ENCODE data around the gene PRKCA.
"Not testable (repeated sequence)": the region's sequence is repeated elsewhere in the genome, so short reads cannot be mapped to it uniquely, and the experiment has no call there.

PRKCA gene

DNA sequence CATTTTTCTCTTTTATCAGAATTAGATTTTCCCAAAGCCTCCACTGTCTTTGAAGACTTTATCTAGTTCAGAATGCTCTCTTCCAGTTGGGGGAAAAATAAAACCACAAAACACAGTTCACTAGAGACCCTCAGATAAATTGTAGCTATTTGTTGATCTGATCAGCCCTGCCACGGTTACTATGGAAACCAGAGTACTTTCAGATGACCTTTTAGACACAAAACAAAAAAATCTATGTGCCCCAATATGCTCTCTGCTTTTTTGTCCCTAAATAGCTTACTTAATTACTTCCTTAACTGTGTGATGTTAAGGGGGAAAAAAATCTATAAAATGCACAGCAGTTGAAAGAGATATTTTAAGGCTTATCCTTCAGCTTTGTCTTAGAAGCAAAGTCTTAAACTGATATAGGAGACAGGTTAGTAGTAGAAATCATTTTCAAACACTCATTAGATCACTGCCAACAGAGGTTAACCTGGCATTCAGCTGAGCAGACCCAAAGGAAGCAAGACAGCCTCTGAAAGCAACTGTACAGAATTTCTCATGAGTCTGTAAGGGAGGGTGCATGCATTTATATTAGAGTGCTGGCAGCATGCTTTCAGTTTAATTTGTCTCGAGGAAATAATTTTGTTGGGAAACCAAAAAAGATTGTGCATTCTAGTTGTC is 402.6 kb downstream of the PRKCA start:
- H3K4me3 ChIP-seq (ENCODE audit: low read length) = no peak overlapping the region
- DNase-seq (ENCODE audit: low read depth) = no peak
- TF ChIP-seq, protein P1, sequence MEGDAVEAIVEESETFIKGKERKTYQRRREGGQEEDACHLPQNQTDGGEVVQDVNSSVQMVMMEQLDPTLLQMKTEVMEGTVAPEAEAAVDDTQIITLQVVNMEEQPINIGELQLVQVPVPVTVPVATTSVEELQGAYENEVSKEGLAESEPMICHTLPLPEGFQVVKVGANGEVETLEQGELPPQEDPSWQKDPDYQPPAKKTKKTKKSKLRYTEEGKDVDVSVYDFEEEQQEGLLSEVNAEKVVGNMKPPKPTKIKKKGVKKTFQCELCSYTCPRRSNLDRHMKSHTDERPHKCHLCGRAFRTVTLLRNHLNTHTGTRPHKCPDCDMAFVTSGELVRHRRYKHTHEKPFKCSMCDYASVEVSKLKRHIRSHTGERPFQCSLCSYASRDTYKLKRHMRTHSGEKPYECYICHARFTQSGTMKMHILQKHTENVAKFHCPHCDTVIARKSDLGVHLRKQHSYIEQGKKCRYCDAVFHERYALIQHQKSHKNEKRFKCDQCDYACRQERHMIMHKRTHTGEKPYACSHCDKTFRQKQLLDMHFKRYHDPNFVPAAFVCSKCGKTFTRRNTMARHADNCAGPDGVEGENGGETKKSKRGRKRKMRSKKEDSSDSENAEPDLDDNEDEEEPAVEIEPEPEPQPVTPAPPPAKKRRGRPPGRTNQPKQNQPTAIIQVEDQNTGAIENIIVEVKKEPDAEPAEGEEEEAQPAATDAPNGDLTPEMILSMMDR (conservative IDR thresholded peaks at IDR 0.05; ENCODE audit: low read length) = no peak

DNA sequence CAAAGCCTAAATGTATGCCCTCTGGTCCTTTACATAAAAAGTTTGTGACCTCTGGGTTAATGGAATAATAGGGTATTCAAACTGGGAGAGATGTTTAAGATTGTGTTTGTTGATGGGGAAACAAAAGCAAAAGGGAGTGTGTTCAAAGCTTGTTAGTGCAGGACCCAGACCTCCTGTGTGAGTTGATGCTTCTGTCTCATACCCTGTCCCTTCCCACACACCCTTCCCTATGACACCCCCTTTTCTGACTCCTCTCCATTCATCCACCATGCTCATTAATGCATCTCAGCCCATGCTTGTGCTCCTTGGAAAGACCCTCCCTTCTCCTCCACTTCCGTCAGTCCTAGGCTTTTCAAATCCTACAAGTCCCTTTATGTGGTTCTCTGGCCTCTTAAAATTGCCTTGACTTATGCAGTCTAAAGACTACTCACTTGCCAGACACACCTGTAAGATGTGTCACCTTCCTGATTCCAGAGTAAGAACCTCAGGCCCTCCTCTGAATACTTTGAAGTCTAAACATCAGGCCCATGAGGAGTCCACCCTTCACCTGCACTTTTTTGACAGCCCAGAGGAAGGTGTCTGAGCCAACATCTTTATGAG is 404.5 kb downstream of the PRKCA start:
- TF ChIP-seq, protein P1 (conservative IDR thresholded peaks at IDR 0.05; ENCODE audit: low read length) = no peak
- H3K4me3 ChIP-seq (ENCODE audit: low read length) = no peak overlapping the region
- no peak for DNase-seq (ENCODE audit: low read depth)

DNA sequence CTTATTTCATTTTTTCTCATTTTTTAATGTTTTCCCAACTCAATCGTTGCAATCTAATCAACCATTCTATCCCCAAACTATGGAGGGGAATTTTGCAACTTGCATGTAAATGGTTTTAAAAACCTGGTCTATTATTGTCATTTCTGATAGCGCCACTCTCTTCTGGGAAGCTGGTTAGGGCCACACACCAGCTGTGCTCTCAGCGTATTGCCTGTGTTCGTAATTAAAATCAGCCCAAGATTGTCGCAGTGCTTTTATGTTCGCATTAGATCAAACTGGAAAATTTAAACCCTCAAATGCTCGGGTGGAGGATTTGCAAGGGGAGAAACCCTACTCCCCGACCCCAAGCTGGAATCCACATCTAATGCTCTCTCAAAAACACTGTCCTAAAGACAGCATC is 409.0 kb downstream of the PRKCA start:
- DNase-seq (ENCODE audit: low read depth) = no peak
- no peak overlapping the region for H3K4me3 ChIP-seq (ENCODE audit: low read length)
- TF ChIP-seq, protein P1 (conservative IDR thresholded peaks at IDR 0.05; ENCODE audit: low read length) = no peak

DNA sequence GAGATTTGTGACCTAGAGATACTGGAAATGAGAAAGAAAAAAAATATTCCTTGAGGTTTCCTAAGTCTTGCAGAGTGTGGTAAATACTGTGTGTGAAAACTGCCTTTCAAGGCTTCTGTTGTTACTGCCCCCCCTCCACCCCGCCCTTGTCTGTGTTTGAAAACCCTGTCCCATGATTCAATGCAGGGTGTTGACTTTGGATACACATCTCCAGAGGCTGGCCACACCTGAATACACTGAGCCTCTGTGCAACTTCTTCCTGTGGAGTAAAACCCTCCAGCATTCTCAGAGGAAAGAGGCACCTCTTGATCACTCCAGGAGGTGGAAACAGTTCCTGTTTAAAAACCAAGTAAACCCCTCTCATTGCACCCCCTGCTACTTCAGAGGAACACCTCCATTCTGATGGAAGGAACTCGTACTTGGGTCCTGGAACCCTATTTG is 409.5 kb downstream of the PRKCA start:
- peak; percentile 7 for DNase-seq (ENCODE audit: low read depth)
- H3K4me3 ChIP-seq (ENCODE audit: low read length) = no peak overlapping the region
- TF ChIP-seq, protein P1 (conservative IDR thresholded peaks at IDR 0.05; ENCODE audit: low read length) = no peak

DNA sequence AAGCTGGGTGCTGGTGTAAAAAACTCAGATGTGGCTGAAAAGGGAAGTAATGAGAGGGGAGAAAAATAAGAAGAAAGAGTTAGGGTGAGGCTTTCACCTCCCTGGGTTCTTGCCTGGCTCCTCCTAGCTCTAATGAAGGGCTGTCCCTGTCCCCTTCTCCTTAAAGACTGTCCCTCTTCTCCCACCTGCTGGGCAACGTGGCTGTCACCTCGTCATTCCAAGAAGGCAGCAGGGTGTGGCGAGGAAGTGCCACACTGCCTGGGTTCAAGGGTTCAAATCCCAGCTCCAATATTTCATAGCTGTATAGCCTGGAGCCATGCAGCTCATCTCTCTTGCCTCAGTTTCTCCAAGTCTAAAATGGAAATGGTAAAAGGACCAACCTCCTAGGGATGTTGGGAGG is 410.0 kb downstream of the PRKCA start:
- DNase-seq (ENCODE audit: low read depth) = no peak
- TF ChIP-seq, protein P1 (conservative IDR thresholded peaks at IDR 0.05; ENCODE audit: low read length) = no peak
- no peak overlapping the region for H3K4me3 ChIP-seq (ENCODE audit: low read length)

DNA sequence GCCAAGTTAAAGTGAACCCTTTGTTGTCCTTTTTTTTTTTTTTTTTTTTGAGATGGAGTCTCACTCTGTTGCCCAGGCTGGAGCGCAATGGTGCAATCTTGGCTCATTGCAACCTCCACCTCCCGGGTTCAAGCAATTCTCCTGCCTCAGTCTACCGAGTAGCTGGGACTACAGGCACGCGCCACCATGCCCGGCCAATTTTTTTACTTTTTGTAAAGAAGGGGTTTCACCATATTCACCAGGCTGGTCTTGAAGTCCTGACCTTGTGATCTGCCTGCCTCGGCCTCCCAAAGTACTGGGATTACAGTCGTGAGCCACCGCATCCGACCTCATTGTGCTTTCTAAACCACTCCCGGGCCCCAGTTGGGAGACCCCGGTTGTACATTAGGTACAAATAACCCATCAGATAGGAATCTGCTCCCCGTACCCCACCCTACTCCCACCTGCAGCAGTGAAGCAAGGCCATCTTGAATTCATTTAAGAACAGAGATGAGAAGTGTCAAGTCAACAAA is 410.7 kb downstream of the PRKCA start:
- DNase-seq (ENCODE audit: low read depth); H3K4me3 ChIP-seq (ENCODE audit: low read length): not testable (repeated sequence)

DNA sequence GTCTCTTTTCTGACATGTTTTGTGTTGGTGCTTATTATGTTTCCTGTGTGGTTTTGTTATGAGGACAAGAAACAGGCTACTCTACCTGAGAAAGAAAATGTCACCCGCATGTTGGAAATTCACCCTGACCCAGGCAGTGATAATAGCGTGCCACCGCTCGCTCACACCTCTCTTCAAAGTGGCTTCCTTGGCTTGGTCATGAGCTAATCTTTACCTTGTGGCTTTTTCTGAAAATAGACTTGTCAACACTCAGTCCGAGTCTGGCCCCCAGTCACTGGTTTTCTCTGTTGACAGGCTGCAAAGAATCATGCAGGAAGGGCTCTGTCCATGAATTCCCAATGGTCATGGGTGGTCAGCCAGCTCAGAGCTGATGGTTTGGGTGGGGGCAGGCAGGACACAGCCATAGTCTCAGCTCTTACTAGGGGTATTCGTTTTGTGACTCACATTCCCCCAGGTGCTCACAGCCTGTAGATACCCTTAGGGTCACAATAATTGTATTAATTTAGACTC is 411.2 kb downstream of the PRKCA start:
- H3K4me3 ChIP-seq (ENCODE audit: low read length) = no peak overlapping the region
- no peak for DNase-seq (ENCODE audit: low read depth)
- TF ChIP-seq, protein P1 (conservative IDR thresholded peaks at IDR 0.05; ENCODE audit: low read length) = no peak
